Measurements from ENCODE around the gene ILKAP. TPM values are rescaled to one million over a fixed set of nuclear protein-coding genes. Genes with fewer than 3 reads are reported as not detected.

The ILKAP gene
- total RNA-seq, 1 donor from 2014 or later = 71.4 TPM

GRCh38 chr2:238166391-238167343 is 36.8 kb downstream of the ILKAP start:
- intact Hi-C loops (cut with micrococcal nuclease) = no loop called here

GRCh38 chr2:238165288-238165921 is 38.1 kb downstream of the ILKAP start:
- intact Hi-C loops (cut with micrococcal nuclease) = no loop called here

GRCh38 chr2:238164906-238165287 is 38.6 kb downstream of the ILKAP start:
- intact Hi-C loops (cut with micrococcal nuclease) = no loop called here

GRCh38 chr2:238163481-238164198 is 39.9 kb downstream of the ILKAP start:
- intact Hi-C loops (cut with micrococcal nuclease) = no loop called here

GRCh38 chr2:238162846-238163441 is 40.6 kb downstream of the ILKAP start:
- intact Hi-C loops (cut with micrococcal nuclease) = no loop called here

GRCh38 chr2:238162251-238162845 is 41.1 kb downstream of the ILKAP start:
- intact Hi-C loops (cut with micrococcal nuclease) = no loop called here

- intact Hi-C loops (cut with micrococcal nuclease) = no loop called here
Measured at GRCh38 chr2:238161291-238162051, 42.0 kb downstream of the ILKAP start.

GRCh38 chr2:238160206-238161129 is 43.0 kb downstream of the ILKAP start:
- intact Hi-C loops (cut with micrococcal nuclease) = no loop called here

GRCh38 chr2:238159661-238160205 is 43.8 kb downstream of the ILKAP start:
- intact Hi-C loops (cut with micrococcal nuclease) = loop anchor here (1.0 kb wide), 1 partner anchor 104 kb away; no protein-coding TSS in a partner anchor

GRCh38 chr2:238159071-238159539 is 44.4 kb downstream of the ILKAP start:
- intact Hi-C loops (cut with micrococcal nuclease) = loop anchor here (1.0 kb wide), 1 partner anchor 104 kb away; no protein-coding TSS in a partner anchor

- intact Hi-C loops (cut with micrococcal nuclease) = loop anchor here (1.0 kb wide), 1 partner anchor 105 kb away; no protein-coding TSS in a partner anchor
Measured at GRCh38 chr2:238158509-238159070, 44.9 kb downstream of the ILKAP start, which contains the start of gene ERFE. ERFE (plus strand) TSS chr2:238158970; CDS start chr2:238159008, 38 bp downstream.

- intact Hi-C loops (cut with micrococcal nuclease) = no loop called here
Measured at GRCh38 chr2:238158018-238158508, 45.4 kb downstream of the ILKAP start.

GRCh38 chr2:238157506-238158017 is 45.9 kb downstream of the ILKAP start:
- intact Hi-C loops (cut with micrococcal nuclease) = no loop called here

GRCh38 chr2:238155761-238156694 is 47.5 kb downstream of the ILKAP start:
- intact Hi-C loops (cut with micrococcal nuclease) = no loop called here

- intact Hi-C loops (cut with micrococcal nuclease) = no loop called here
Measured at GRCh38 chr2:238155051-238155760, 48.3 kb downstream of the ILKAP start.

GRCh38 chr2:238154570-238154969 is 48.9 kb downstream of the ILKAP start:
- intact Hi-C loops (cut with micrococcal nuclease) = no loop called here
